Measurements from ENCODE around the gene ERC2.

ERC2 gene

GRCh38 chr3:56366641-56367162, 101.6 kb downstream of the ERC2 start:
- DNase-seq (ENCODE audit: low read depth in 2 of 2): no peak

- no peak for DNase-seq (ENCODE audit: low read depth in 2 of 2)
These were observed 102.2 kb downstream of the ERC2 start for GRCh38 chr3:56365905-56366640.

GRCh38 chr3:56364665-56365064, 103.6 kb downstream of the ERC2 start:
- no peak for DNase-seq (ENCODE audit: low read depth in 2 of 2)

- no peak for DNase-seq (ENCODE audit: low read depth in 2 of 2)
These were observed 104.5 kb downstream of the ERC2 start for GRCh38 chr3:56363720-56364119.

GRCh38 chr3:56361731-56362130, 106.5 kb downstream of the ERC2 start:
- no peak for DNase-seq (ENCODE audit: low read depth in 2 of 2)

- DNase-seq (ENCODE audit: low read depth in 2 of 2): no peak
These were observed 111.0 kb downstream of the ERC2 start for GRCh38 chr3:56357266-56357665.

- DNase-seq (ENCODE audit: low read depth in 2 of 2): no peak
These were observed 111.5 kb downstream of the ERC2 start for GRCh38 chr3:56356808-56357207.

- no peak for DNase-seq (ENCODE audit: low read depth in 2 of 2)
These were observed 112.6 kb downstream of the ERC2 start for GRCh38 chr3:56355570-56356185.

- DNase-seq (ENCODE audit: low read depth in 2 of 2): no peak
These were observed 116.7 kb downstream of the ERC2 start for GRCh38 chr3:56351537-56351936.

GRCh38 chr3:56347219-56347871, 120.9 kb downstream of the ERC2 start:
- no peak for DNase-seq (ENCODE audit: low read depth in 2 of 2)

- DNase-seq (ENCODE audit: low read depth in 2 of 2): no peak
These were observed 125.8 kb downstream of the ERC2 start for GRCh38 chr3:56342475-56342874.

- no peak for DNase-seq (ENCODE audit: low read depth in 2 of 2)
These were observed 128.6 kb downstream of the ERC2 start for GRCh38 chr3:56339671-56340070.

GRCh38 chr3:56339244-56339643, 129.0 kb downstream of the ERC2 start:
- DNase-seq (ENCODE audit: low read depth in 2 of 2): no peak

- DNase-seq (ENCODE audit: low read depth in 2 of 2): no peak
These were observed 132.2 kb downstream of the ERC2 start for GRCh38 chr3:56336023-56336422.

- no peak for DNase-seq (ENCODE audit: low read depth in 2 of 2)
These were observed 143.8 kb downstream of the ERC2 start for GRCh38 chr3:56324473-56324872.

GRCh38 chr3:56323986-56324420, 144.3 kb downstream of the ERC2 start:
- no peak for DNase-seq (ENCODE audit: low read depth in 2 of 2)

GRCh38 chr3:56322862-56323261, 145.4 kb downstream of the ERC2 start:
- no peak for DNase-seq (ENCODE audit: low read depth in 2 of 2)

- no peak for DNase-seq (ENCODE audit: low read depth in 2 of 2)
These were observed 146.4 kb downstream of the ERC2 start for GRCh38 chr3:56321892-56322291.

- DNase-seq (ENCODE audit: low read depth in 2 of 2): no peak
These were observed 146.9 kb downstream of the ERC2 start for GRCh38 chr3:56321383-56321782.

- DNase-seq (ENCODE audit: low read depth in 2 of 2): no peak
These were observed 147.4 kb downstream of the ERC2 start for GRCh38 chr3:56320883-56321282.

- no peak for DNase-seq (ENCODE audit: low read depth in 2 of 2)
These were observed 149.4 kb downstream of the ERC2 start for GRCh38 chr3:56318891-56319290.

- no peak for DNase-seq (ENCODE audit: low read depth in 2 of 2)
These were observed 151.3 kb downstream of the ERC2 start for GRCh38 chr3:56316944-56317343.

- no peak for DNase-seq (ENCODE audit: low read depth in 2 of 2)
These were observed 153.4 kb downstream of the ERC2 start for GRCh38 chr3:56314842-56315241.

All from stimulated activated CD8-positive, alpha-beta memory T cell treated with anti-CD3 and anti-CD28 coated beads, Interleukin-7, amount 100 ng/mL, for 1 hour (primary cell).